CD14-positive monocyte (primary cell): ENCODE measurements around the gene NEIL3. TPM values are rescaled to one million over a fixed set of nuclear protein-coding genes. Genes with fewer than 3 reads are reported as not detected.

ENCODE experiments used
- DNase-seq, 3 donors: peaks; one replicate each; pipeline ENCODE4 v3.0.0-alpha.2; 2011 to 2022
- H2AFZ ChIP-seq: 2 replicates; pipeline ENCODE4 v1.6.0; 2012; ENCODE audit warnings: mild to moderate bottlenecking, low read depth, low read length, inconsistent platforms; ENCODE audit not compliant: insufficient read depth, poor library complexity, severe bottlenecking
- H3K27ac ChIP-seq, 2 donors: 1 replicate in 1 of 2; 2 replicates in 1 of 2; pipeline ENCODE4 v1.5.1; 2012 to 2013; ENCODE audit warnings: low read length in 2 of 2, control low read depth in 1 of 2, inconsistent platforms in 1 of 2, low read depth in 1 of 2, mild to moderate bottlenecking in 1 of 2
- H3K27me3 ChIP-seq, 2 donors: one replicate each; pipeline versions ENCODE4 v1.6.0 to v1.6.1; 2011 to 2013; ENCODE audit warnings: low read length in 2 of 2; ENCODE audit not compliant: control insufficient read depth in 2 of 2, insufficient read depth in 2 of 2
- H3K36me3 ChIP-seq, 2 donors: replicated peaks in 1 of 2; 1 replicate in 1 of 2; 2 replicates in 1 of 2; pipeline versions ENCODE4 v1.5.1 to v1.6.1; 2012 to 2013; ENCODE audit warnings: low read length in 2 of 2, control low read depth in 1 of 2, inconsistent platforms in 1 of 2, mild to moderate bottlenecking in 1 of 2; ENCODE audit not compliant: insufficient read depth in 2 of 2, control insufficient read depth in 1 of 2
- H3K4me1 ChIP-seq, 2 donors: 1 replicate in 1 of 2; 2 replicates in 1 of 2; pipeline versions ENCODE4 v1.5.1 to v1.6.1; 2012 to 2013; ENCODE audit warnings: low read length in 2 of 2, control low read depth in 1 of 2, inconsistent platforms in 1 of 2, mild to moderate bottlenecking in 1 of 2, moderate library complexity in 1 of 2; ENCODE audit not compliant: insufficient read depth in 2 of 2, control insufficient read depth in 1 of 2
- H3K4me2 ChIP-seq: replicated peaks from 2 replicates; pipeline ENCODE3; 2012; ENCODE audit warnings: low read length, moderate library complexity, mild to moderate bottlenecking; ENCODE audit not compliant: poor library complexity, severe bottlenecking; ENCODE audit errors: extremely low read depth
- H3K4me3 ChIP-seq, 3 experiments: fragments of 200-600 bp in 1 of 3; sonication (generic) in 1 of 3; replicated peaks in 1 of 3; 1 replicate in 2 of 3; 2 replicates in 1 of 3; pipeline ENCODE4 v1.5.1; 2011 to 2013; ENCODE audit warnings: low read length in 3 of 3, mild to moderate bottlenecking in 3 of 3, control low read depth in 2 of 3, low read depth in 2 of 3, inconsistent platforms in 1 of 3, moderate library complexity in 1 of 3
- H3K79me2 ChIP-seq: 2 replicates; pipeline ENCODE4 v1.6.0; 2012; ENCODE audit warnings: mild to moderate bottlenecking, control low read depth, inconsistent platforms, low read length, moderate library complexity; ENCODE audit not compliant: insufficient read depth
- H3K9ac ChIP-seq: 2 replicates; pipeline ENCODE4 v1.6.0; 2017; ENCODE audit warnings: low read length, mild to moderate bottlenecking; ENCODE audit not compliant: insufficient read depth, poor library complexity, severe bottlenecking
- H3K9me3 ChIP-seq, 2 donors: replicated peaks in 1 of 2; 1 replicate in 1 of 2; 2 replicates in 1 of 2; pipeline versions ENCODE4 v1.5.1 to v1.6.1; 2012 to 2013; ENCODE audit warnings: low read length in 2 of 2, control low read depth in 1 of 2; ENCODE audit not compliant: control insufficient read depth in 1 of 2, insufficient read depth in 1 of 2
- H4K20me1 ChIP-seq: 2 replicates; pipeline ENCODE4 v1.6.0; 2012; ENCODE audit warnings: mild to moderate bottlenecking, low read length, control low read depth, moderate library complexity; ENCODE audit not compliant: insufficient read depth
- H3K27ac Mint-ChIP-seq, 7 donors: one replicate each; pipeline ENCODE4 v1.8.0; 2020; ENCODE audit warnings: mild to moderate bottlenecking in 7 of 7, mixed read lengths in 7 of 7, moderate library complexity in 6 of 7, inconsistent platforms in 2 of 7
- H3K27me3 Mint-ChIP-seq, 3 donors: one replicate each; pipeline ENCODE4 v1.8.0; 2021 to 2022; ENCODE audit warnings: low read depth in 3 of 3, mild to moderate bottlenecking in 3 of 3, mixed read lengths in 3 of 3, moderate library complexity in 3 of 3, inconsistent platforms in 1 of 3
- H3K36me3 Mint-ChIP-seq, 2 donors: one replicate each; pipeline ENCODE4 v1.8.0; 2020; ENCODE audit warnings: mixed read lengths in 2 of 2, inconsistent platforms in 1 of 2, mild to moderate bottlenecking in 1 of 2
- H3K4me1 Mint-ChIP-seq: one replicate; pipeline ENCODE4 v1.8.0; 2020; ENCODE audit warnings: mild to moderate bottlenecking, mixed read lengths
- H3K4me3 Mint-ChIP-seq, 2 donors: one replicate each; pipeline ENCODE4 v1.8.0; 2020; ENCODE audit warnings: mild to moderate bottlenecking in 2 of 2, mixed read lengths in 2 of 2, moderate library complexity in 1 of 2
- H3K9me3 Mint-ChIP-seq, 7 donors: one replicate each; pipeline ENCODE4 v1.8.0; 2020 to 2022; ENCODE audit warnings: mixed read lengths in 7 of 7, mild to moderate bottlenecking in 6 of 7, moderate library complexity in 6 of 7, inconsistent platforms in 2 of 7
- WGBS: methylation state at CpG from one replicate; pipeline ENCODE4 v1.1.5; 2013; ENCODE audit warnings: missing lambda C conversion rate; ENCODE audit not compliant: insufficient coverage; 5-methylcytosine and 5-hydroxymethylcytosine counted together
- intact Hi-C, 2 donors: fragments of 100-400 bp; cut with micrococcal nuclease; formaldehyde crosslinking; loops; one replicate each; pipeline versions ENCODE4 v1.15.0 to v1.15.1; 2023
- polyA plus RNA-seq, 3 donors: library from polyadenylated mRNA; depleted of rRNA in 1 of 3; unstranded in 2 of 3; stranded (reverse) in 1 of 3; fragments of 300-500 nt in 2 of 3; fragments of >200 nt in 1 of 3; fragmentation: Illumina TruSeq in 2 of 3; gene quantifications; 1 replicate in 2 of 3; 2 replicates in 1 of 3; pipeline ENCODE4 v1.2.3, GENCODE V29; 2012 to 2021
- TF ChIP-seq, protein P1 (sequence below): fragments of 200-600 bp; IDR thresholded peaks from one replicate; pipeline ENCODE4 v1.8.0; 2022; ENCODE audit warnings: antibody characterized with exemption, mild to moderate bottlenecking

The NEIL3 gene
- polyA plus RNA-seq, 3 donors, result 0.70 to 0.85 TPM; not detected in 1

DNA sequence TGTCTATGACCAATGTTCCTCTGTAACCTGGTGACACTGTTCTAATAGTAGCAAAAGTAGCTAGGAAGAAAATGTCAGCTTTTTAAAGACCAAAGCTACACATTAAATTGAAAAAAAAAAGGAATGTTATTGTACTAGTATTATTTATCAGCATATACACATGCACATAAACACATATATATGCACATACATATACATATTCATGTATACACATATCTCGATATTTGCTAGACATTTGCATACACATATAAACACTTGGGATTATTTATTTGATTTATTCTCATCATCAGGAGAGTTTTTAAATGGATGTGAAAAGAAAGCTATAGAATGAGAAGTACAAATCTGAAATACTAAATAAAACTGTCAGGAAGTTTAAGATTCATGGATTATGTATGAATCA is 21.3 kb upstream of the NEIL3 start:
- no peaks in the 10 kb centered on the region for H3K9me3 ChIP-seq
- Mint-ChIP-seq H3K36me3 (no peaks in the 10 kb centered on the region), H3K4me1 (peaks cover 30% of the 10 kb centered on the region), H3K27ac (no peak overlapping the region), H3K9me3 (peaks cover 0 to 2% (median 0%) of the 10 kb centered on the region in 7 donors), H3K27me3 (peaks cover 0 to 1% (median 0%) of the 10 kb centered on the region in 3 donors), H3K4me3 (no peak overlapping the region)
- no peak overlapping the region for H2AFZ ChIP-seq
- no peaks in the 10 kb centered on the region for H3K27me3 ChIP-seq
- no CpG with 5 or more reads among the region's 1 CpG for WGBS
- H3K4me1 ChIP-seq, result peaks cover 18 to 28% of the 10 kb centered on the region in 2 donors
- no peak overlapping the region for H3K9ac ChIP-seq
- no peaks in the 10 kb centered on the region for H4K20me1 ChIP-seq
- no peak for DNase-seq
- no peaks in the 10 kb centered on the region for H3K36me3 ChIP-seq
- TF ChIP-seq, protein P1, sequence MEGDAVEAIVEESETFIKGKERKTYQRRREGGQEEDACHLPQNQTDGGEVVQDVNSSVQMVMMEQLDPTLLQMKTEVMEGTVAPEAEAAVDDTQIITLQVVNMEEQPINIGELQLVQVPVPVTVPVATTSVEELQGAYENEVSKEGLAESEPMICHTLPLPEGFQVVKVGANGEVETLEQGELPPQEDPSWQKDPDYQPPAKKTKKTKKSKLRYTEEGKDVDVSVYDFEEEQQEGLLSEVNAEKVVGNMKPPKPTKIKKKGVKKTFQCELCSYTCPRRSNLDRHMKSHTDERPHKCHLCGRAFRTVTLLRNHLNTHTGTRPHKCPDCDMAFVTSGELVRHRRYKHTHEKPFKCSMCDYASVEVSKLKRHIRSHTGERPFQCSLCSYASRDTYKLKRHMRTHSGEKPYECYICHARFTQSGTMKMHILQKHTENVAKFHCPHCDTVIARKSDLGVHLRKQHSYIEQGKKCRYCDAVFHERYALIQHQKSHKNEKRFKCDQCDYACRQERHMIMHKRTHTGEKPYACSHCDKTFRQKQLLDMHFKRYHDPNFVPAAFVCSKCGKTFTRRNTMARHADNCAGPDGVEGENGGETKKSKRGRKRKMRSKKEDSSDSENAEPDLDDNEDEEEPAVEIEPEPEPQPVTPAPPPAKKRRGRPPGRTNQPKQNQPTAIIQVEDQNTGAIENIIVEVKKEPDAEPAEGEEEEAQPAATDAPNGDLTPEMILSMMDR, result no peak
- H3K79me2 ChIP-seq, result no peaks in the 10 kb centered on the region
- no peak overlapping the region for H3K4me3 ChIP-seq
- intact Hi-C loops, result no loop called here
- H3K27ac ChIP-seq, result no peak overlapping the region
- no peak overlapping the region for H3K4me2 ChIP-seq

DNA sequence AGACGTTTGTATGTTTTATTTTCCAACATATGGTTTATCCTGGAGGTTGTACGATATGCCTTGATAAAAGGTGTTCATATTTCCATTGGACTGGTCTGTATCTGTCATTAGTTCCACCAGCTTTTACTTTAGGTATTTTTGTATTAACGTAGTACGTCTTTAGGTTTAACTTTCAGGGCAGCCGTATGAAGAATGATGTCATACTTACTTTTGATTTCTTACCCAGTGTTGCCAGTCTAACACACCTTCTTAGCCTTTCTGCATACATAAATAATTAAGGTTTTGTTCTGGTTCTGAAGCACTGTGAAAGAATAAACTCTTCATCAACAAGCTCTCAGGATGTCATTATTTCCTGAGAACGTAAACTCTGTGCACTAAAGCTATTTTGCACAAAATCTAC is 18.9 kb upstream of the NEIL3 start:
- Histone ChIP-seq H2AFZ (no peak overlapping the region), H3K4me3 (no peak overlapping the region)
- DNase-seq, result no peak

More for the DNA sequence above, 18.9 kb upstream of the NEIL3 start:
- Mint-ChIP-seq H3K27ac (no peak overlapping the region), H3K4me3 (no peak overlapping the region), H3K36me3 (no peaks in the 10 kb centered on the region), H3K9me3 (peaks cover 0 to 2% (median 0%) of the 10 kb centered on the region in 7 donors), H3K4me1 (peaks cover 40% of the 10 kb centered on the region), H3K27me3 (peaks cover 0 to 3% (median 2%) of the 10 kb centered on the region in 3 donors)
- Histone ChIP-seq H3K9me3 (no peaks in the 10 kb centered on the region), H3K27ac (no peak overlapping the region), H3K4me2 (no peak overlapping the region), H4K20me1 (no peaks in the 10 kb centered on the region), H3K79me2 (no peaks in the 10 kb centered on the region), H3K36me3 (no peaks in the 10 kb centered on the region), H3K9ac (no peak overlapping the region), H3K4me1 (peaks cover 27 to 43% of the 10 kb centered on the region in 2 donors), H3K27me3 (no peaks in the 10 kb centered on the region)
- intact Hi-C loops, result no loop called here
- TF ChIP-seq, protein P1, result no peak
- no CpG with 5 or more reads among the region's 6 CpGs for WGBS
